HepG2 (cell line): ENCODE results near the gene KRTCAP2. TPM values are rescaled to one million over a fixed set of nuclear protein-coding genes. Genes with fewer than 3 reads are reported as not detected.

Experiments used
- BCL6 ChIP-seq: IDR thresholded peaks from 2 replicates; pipeline ENCODE4 v1.6.1; 2016; ENCODE audit warnings: missing genetic modification reagents, missing compliant biosample characterization
- BHLHE40 ChIP-seq: IDR thresholded peaks from 2 replicates; pipeline ENCODE4 v1.6.1; 2011; ENCODE audit warnings: low read length, improper control_type of control experiment
- CCDC6 ChIP-seq: sonication (generic); formaldehyde crosslinking; IDR thresholded peaks from 2 replicates; pipeline ENCODE4 v1.8.1; 2022; ENCODE audit warnings: mild to moderate bottlenecking, missing genetic modification reagents, moderate library complexity
- EEA1 ChIP-seq: sonication (generic); formaldehyde crosslinking; IDR thresholded peaks from 2 replicates; pipeline ENCODE4 v1.5.1; 2020; ENCODE audit warnings: mild to moderate bottlenecking, missing genetic modification reagents, borderline replicate concordance
- GFI1 ChIP-seq: sonication (generic); formaldehyde crosslinking; IDR thresholded peaks from 2 replicates; pipeline ENCODE4 v1.5.0; 2020; ENCODE audit warnings: missing genetic modification reagents, mild to moderate bottlenecking, borderline replicate concordance
- HDAC2 ChIP-seq: sonication (generic); formaldehyde crosslinking; IDR thresholded peaks from 2 replicates; pipeline ENCODE4 v1.4.0; 2020; ENCODE audit warnings: missing genetic modification reagents
- HNF4G ChIP-seq, 2 experiments: sonication (generic) in 1 of 2; formaldehyde crosslinking in 1 of 2; IDR thresholded peaks; 2 replicates each; pipeline versions ENCODE4 v1.4.0 to v1.6.1; 2011 to 2020; ENCODE audit warnings: borderline replicate concordance in 2 of 2, low read depth in 2 of 2, mild to moderate bottlenecking in 2 of 2, low read length in 1 of 2, missing genetic modification reagents in 1 of 2, moderate library complexity in 1 of 2
- JUND ChIP-seq: sonication (generic); formaldehyde crosslinking; IDR thresholded peaks from 2 replicates; pipeline ENCODE4 v1.8.0; 2022; ENCODE audit warnings: mild to moderate bottlenecking, missing genetic modification reagents
- KLF16 ChIP-seq, 2 experiments: sonication (generic) in 1 of 2; formaldehyde crosslinking in 1 of 2; IDR thresholded peaks; 2 replicates each; pipeline versions ENCODE4 v1.6.1 to v1.8.0; 2016 to 2023; ENCODE audit warnings: missing genetic modification reagents in 2 of 2, missing compliant biosample characterization in 1 of 2
- NFRKB ChIP-seq: fragments of 450-650 bp; IDR thresholded peaks from 2 replicates; pipeline ENCODE4 v1.6.1; 2017
- PAX8 ChIP-seq: sonication (generic); formaldehyde crosslinking; IDR thresholded peaks from 2 replicates; pipeline ENCODE4 v1.8.0; 2022; ENCODE audit warnings: mild to moderate bottlenecking, missing genetic modification reagents, borderline replicate concordance
- RARA ChIP-seq: IDR thresholded peaks from 2 replicates; pipeline ENCODE4 v1.6.1; 2016; ENCODE audit warnings: missing genetic modification reagents, missing compliant biosample characterization
- RFXAP ChIP-seq: sonication (generic); formaldehyde crosslinking; IDR thresholded peaks from 2 replicates; pipeline ENCODE4 v1.4.0; 2020; ENCODE audit warnings: missing genetic modification reagents, borderline replicate concordance
- SAP130 ChIP-seq: IDR thresholded peaks from 2 replicates; pipeline ENCODE4 v1.6.1; 2016; ENCODE audit warnings: low read depth
- SIX4 ChIP-seq: sonication (generic); formaldehyde crosslinking; IDR thresholded peaks from 2 replicates; pipeline ENCODE4 v1.4.0; 2020; ENCODE audit warnings: missing genetic modification reagents
- SKI ChIP-seq: fragments of 450-650 bp; IDR thresholded peaks from one replicate; pipeline ENCODE4 v1.6.1; 2018; ENCODE audit warnings: mild to moderate bottlenecking; ENCODE audit not compliant: partially characterized antibody
- SNAI1 ChIP-seq: sonication (generic); formaldehyde crosslinking; IDR thresholded peaks from 2 replicates; pipeline ENCODE4 v1.5.0; 2020; ENCODE audit warnings: mild to moderate bottlenecking, missing genetic modification reagents, borderline replicate concordance
- SOX5 ChIP-seq: IDR thresholded peaks from 2 replicates; pipeline ENCODE4 v1.6.1; 2016; ENCODE audit warnings: borderline replicate concordance
- THYN1 ChIP-seq: sonication (generic); formaldehyde crosslinking; IDR thresholded peaks from 2 replicates; pipeline ENCODE4 v1.8.1; 2023; ENCODE audit warnings: low read depth, mild to moderate bottlenecking, moderate library complexity, missing genetic modification reagents, borderline replicate concordance
- TMF1 ChIP-seq: sonication (generic); formaldehyde crosslinking; IDR thresholded peaks from 2 replicates; pipeline ENCODE4 v1.8.1; 2022; ENCODE audit warnings: low read depth, missing genetic modification reagents
- ZBTB3 ChIP-seq: sonication (generic); formaldehyde crosslinking; IDR thresholded peaks from 2 replicates; pipeline ENCODE4 v1.4.0; 2020; ENCODE audit warnings: low read depth, mild to moderate bottlenecking, moderate library complexity, missing genetic modification reagents, borderline replicate concordance
- ZC3H4 ChIP-seq: sonication (generic); formaldehyde crosslinking; IDR thresholded peaks from 2 replicates; pipeline ENCODE4 v1.4.0; 2020; ENCODE audit warnings: missing genetic modification reagents, borderline replicate concordance
- ZNF12 ChIP-seq: sonication (generic); formaldehyde crosslinking; IDR thresholded peaks from 2 replicates; pipeline ENCODE4 v1.5.0; 2020; ENCODE audit warnings: missing genetic modification reagents
- ZNF225 ChIP-seq: sonication (generic); formaldehyde crosslinking; IDR thresholded peaks from 2 replicates; pipeline ENCODE4 v1.4.0; 2020; ENCODE audit warnings: mild to moderate bottlenecking, missing genetic modification reagents
- ZNF563 ChIP-seq: sonication (generic); formaldehyde crosslinking; IDR thresholded peaks from 2 replicates; pipeline ENCODE4 v1.8.0; 2022; ENCODE audit warnings: mild to moderate bottlenecking, moderate library complexity, missing genetic modification reagents
- polyA plus RNA-seq, 8 experiments: library from polyadenylated mRNA; depleted of rRNA in 3 of 8; stranded (reverse) in 7 of 8; unstranded in 1 of 8; fragments of >200 nt; fragmentation: Illumina TruSeq in 4 of 8; extraction: Trizol in 4 of 8; gene quantifications; 2 replicates each; pipeline versions ENCODE4 v1.2.1 to v1.2.3, GENCODE V29; 2011 to 2016; ENCODE audit warnings: low read depth in 4 of 8, missing spikeins in 1 of 8, mixed read lengths in 1 of 8; ENCODE audit not compliant: insufficient read depth in 1 of 8
- total RNA-seq, 5 experiments: library from RNA; depleted of rRNA; stranded (reverse); fragments of >200 nt; fragmentation: Illumina TruSeq; extraction: Trizol; gene quantifications; 2 replicates each; pipeline ENCODE4 v1.2.3, GENCODE V29; 2016; ENCODE audit warnings: low read depth in 1 of 5
- TF ChIP-seq, protein P1 (sequence below): sonication (generic); formaldehyde crosslinking; IDR thresholded peaks from 2 replicates; pipeline ENCODE4 v1.5.1; 2020; ENCODE audit warnings: mild to moderate bottlenecking, moderate library complexity, missing genetic modification reagents
- TF ChIP-seq, protein P2 (sequence below): sonication (generic); formaldehyde crosslinking; IDR thresholded peaks from 2 replicates; pipeline ENCODE4 v1.5.0; 2020; ENCODE audit warnings: mild to moderate bottlenecking, low read depth, missing genetic modification reagents, borderline replicate concordance
- TF ChIP-seq, protein P3 (sequence below): sonication (generic); formaldehyde crosslinking; IDR thresholded peaks from 2 replicates; pipeline ENCODE4 v1.4.0; 2020; ENCODE audit warnings: missing genetic modification reagents

KRTCAP2 gene
- total and polyA plus RNA-seq, 2 of the 13 experiments (the other 11 are each of a cell fraction or from before 2014, with no cell fraction given): 77.3 to 79.4 TPM

DNA sequence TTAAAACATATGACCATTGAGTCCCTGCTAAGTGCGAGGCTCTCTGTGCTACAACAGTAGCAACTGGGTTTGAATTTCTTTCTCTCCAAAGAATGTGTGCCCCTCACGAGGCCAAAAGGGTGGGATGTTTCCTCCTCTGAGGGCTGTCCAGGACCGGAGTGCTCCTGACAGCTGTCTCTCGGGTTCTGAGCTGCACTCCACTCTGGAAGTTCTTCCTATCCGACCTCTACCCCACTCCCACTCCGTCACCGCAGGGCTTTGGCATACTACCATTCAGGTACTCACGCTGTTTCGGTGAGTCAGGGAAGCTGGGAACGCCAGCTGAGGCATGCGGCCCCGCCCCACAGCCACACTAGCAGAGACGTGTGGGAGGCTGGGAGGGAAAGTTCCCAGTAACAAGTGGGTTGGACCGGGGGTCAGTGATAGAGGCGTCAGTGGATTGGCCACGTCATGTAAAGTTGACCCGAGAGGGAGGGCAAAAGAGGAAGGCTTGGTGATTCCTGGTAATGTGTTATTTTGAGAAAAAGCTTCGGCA is 38.2 kb downstream of the KRTCAP2 start (continued):
- TF ChIP-seq, protein P1, sequence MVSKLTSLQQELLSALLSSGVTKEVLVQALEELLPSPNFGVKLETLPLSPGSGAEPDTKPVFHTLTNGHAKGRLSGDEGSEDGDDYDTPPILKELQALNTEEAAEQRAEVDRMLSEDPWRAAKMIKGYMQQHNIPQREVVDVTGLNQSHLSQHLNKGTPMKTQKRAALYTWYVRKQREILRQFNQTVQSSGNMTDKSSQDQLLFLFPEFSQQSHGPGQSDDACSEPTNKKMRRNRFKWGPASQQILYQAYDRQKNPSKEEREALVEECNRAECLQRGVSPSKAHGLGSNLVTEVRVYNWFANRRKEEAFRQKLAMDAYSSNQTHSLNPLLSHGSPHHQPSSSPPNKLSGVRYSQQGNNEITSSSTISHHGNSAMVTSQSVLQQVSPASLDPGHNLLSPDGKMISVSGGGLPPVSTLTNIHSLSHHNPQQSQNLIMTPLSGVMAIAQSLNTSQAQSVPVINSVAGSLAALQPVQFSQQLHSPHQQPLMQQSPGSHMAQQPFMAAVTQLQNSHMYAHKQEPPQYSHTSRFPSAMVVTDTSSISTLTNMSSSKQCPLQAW (CRISPR knock-in tag): peak; percentile 69; the same call in 1 of the 2 replicates
- TF ChIP-seq PAX8 (CRISPR knock-in tag) (no peak), ZNF225 (no peak), EEA1 (CRISPR knock-in tag) (peak; percentile 53; the same call in 1 of the 2 replicates), GFI1 (CRISPR knock-in tag) (0 out of 2 replicates have a peak, but pooled peaks have one; percentile 13), SAP130 (CRISPR knock-in tag) (peak; percentile 97), HNF4G (IDR thresholded peaks at IDR 0.05; ENCODE audit: borderline replicate concordance, low read depth, low read length) (no peak), HNF4G (CRISPR knock-in tag; IDR thresholded peaks at IDR 0.05; ENCODE audit: borderline replicate concordance, low read depth) (no peak; the same call in 1 of the 2 replicates), HDAC2 (peak; percentile 82), SKI (no peak), RARA (CRISPR knock-in tag) (peak; percentile 63), NFRKB (no peak), KLF16 (CRISPR knock-in tag; IDR thresholded peaks at IDR 0.05) (peak in 1 of 2 experiments; percentile 70; a peak in 1 of 4 replicates), BCL6 (CRISPR knock-in tag) (peak; percentile 37; the same call in 1 of the 2 replicates), RFXAP (CRISPR knock-in tag) (0 out of 2 replicates have a peak, but pooled peaks have one; percentile 76), CCDC6 (CRISPR knock-in tag) (peak; percentile 33; the same call in 1 of the 2 replicates), JUND (CRISPR knock-in tag) (0 out of 2 replicates have a peak, but pooled peaks have one; percentile 14), SOX5 (CRISPR knock-in tag) (peak; percentile 66), ZBTB3 (no peak; the same call in 1 of the 2 replicates), SIX4 (CRISPR knock-in tag) (0 out of 2 replicates have a peak, but pooled peaks have one; percentile 32), ZNF563 (CRISPR knock-in tag) (no peak), ZC3H4 (CRISPR knock-in tag) (peak; percentile 84; the same call in 1 of the 2 replicates), BHLHE40 (0 out of 2 replicates have a peak, but pooled peaks have one; percentile 3), TMF1 (CRISPR knock-in tag) (no peak), SNAI1 (CRISPR knock-in tag) (no peak; the same call in 1 of the 2 replicates), THYN1 (peak; percentile 62; the same call in 1 of the 2 replicates), ZNF12 (CRISPR knock-in tag) (no peak)
- TF ChIP-seq, protein P2, sequence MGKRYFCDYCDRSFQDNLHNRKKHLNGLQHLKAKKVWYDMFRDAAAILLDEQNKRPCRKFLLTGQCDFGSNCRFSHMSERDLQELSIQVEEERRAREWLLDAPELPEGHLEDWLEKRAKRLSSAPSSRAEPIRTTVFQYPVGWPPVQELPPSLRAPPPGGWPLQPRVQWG (CRISPR knock-in tag): no peak
- TF ChIP-seq, protein P3, sequence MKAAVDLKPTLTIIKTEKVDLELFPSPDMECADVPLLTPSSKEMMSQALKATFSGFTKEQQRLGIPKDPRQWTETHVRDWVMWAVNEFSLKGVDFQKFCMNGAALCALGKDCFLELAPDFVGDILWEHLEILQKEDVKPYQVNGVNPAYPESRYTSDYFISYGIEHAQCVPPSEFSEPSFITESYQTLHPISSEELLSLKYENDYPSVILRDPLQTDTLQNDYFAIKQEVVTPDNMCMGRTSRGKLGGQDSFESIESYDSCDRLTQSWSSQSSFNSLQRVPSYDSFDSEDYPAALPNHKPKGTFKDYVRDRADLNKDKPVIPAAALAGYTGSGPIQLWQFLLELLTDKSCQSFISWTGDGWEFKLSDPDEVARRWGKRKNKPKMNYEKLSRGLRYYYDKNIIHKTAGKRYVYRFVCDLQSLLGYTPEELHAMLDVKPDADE (CRISPR knock-in tag): peak; percentile 79; the same call in 1 of the 2 replicates
